T-helper 9 cell (primary cell): Measurements from ENCODE around the gene IL1RAPL2.
"Not testable (repeated sequence)": the region's sequence is repeated elsewhere in the genome, so short reads cannot be mapped to it uniquely, and the experiment has no call there.

Source experiments
- DNase-seq: peaks from one replicate; pipeline ENCODE4 v3.0.0-alpha.2; 2020

The IL1RAPL2 gene

GRCh38 chrX:104677517-104677916, 111.5 kb downstream of the IL1RAPL2 start:
- not testable (repeated sequence) for DNase-seq

GRCh38 chrX:104679175-104679574, 113.2 kb downstream of the IL1RAPL2 start:
- no peak for DNase-seq

GRCh38 chrX:104681214-104681613, 115.2 kb downstream of the IL1RAPL2 start:
- no peak for DNase-seq

- no peak for DNase-seq
Measured at GRCh38 chrX:104684077-104684476, 118.1 kb downstream of the IL1RAPL2 start.

- DNase-seq = no peak
Measured at GRCh38 chrX:104695593-104695992, 129.6 kb downstream of the IL1RAPL2 start.

GRCh38 chrX:104696667-104697066, 130.7 kb downstream of the IL1RAPL2 start:
- DNase-seq = no peak

GRCh38 chrX:104697294-104697693, 131.3 kb downstream of the IL1RAPL2 start:
- DNase-seq = no peak

- no peak for DNase-seq
Measured at GRCh38 chrX:104707042-104707441, 141.0 kb downstream of the IL1RAPL2 start.

GRCh38 chrX:104707572-104707971, 141.6 kb downstream of the IL1RAPL2 start:
- no peak for DNase-seq

- DNase-seq = no peak
Measured at GRCh38 chrX:104712515-104712914, 146.5 kb downstream of the IL1RAPL2 start.

- DNase-seq = no peak
Measured at GRCh38 chrX:104721854-104722253, 155.9 kb downstream of the IL1RAPL2 start.

GRCh38 chrX:104728456-104728855, 162.5 kb downstream of the IL1RAPL2 start:
- DNase-seq = no peak

- no peak for DNase-seq
Measured at GRCh38 chrX:104742355-104742754, 176.4 kb downstream of the IL1RAPL2 start.

- no peak for DNase-seq
Measured at GRCh38 chrX:104745152-104745551, 179.2 kb downstream of the IL1RAPL2 start.

GRCh38 chrX:104749951-104750610, 184.1 kb downstream of the IL1RAPL2 start:
- DNase-seq = no peak

GRCh38 chrX:104762641-104763040, 196.6 kb downstream of the IL1RAPL2 start:
- DNase-seq = no peak

GRCh38 chrX:104789784-104790183, 223.8 kb downstream of the IL1RAPL2 start:
- DNase-seq = no peak

GRCh38 chrX:104795804-104796203, 229.8 kb downstream of the IL1RAPL2 start:
- no peak for DNase-seq

GRCh38 chrX:104803219-104803618, 237.2 kb downstream of the IL1RAPL2 start:
- no peak for DNase-seq

- DNase-seq = no peak
Measured at GRCh38 chrX:104806346-104806745, 240.3 kb downstream of the IL1RAPL2 start.

- no peak for DNase-seq
Measured at GRCh38 chrX:104833401-104833800, 267.4 kb downstream of the IL1RAPL2 start.

- DNase-seq = no peak
Measured at GRCh38 chrX:104842646-104843045, 276.6 kb downstream of the IL1RAPL2 start.

GRCh38 chrX:104852241-104852640, 286.2 kb downstream of the IL1RAPL2 start:
- DNase-seq = no peak

- no peak for DNase-seq
Measured at GRCh38 chrX:104854188-104854587, 288.2 kb downstream of the IL1RAPL2 start.

GRCh38 chrX:104854790-104855340, 288.9 kb downstream of the IL1RAPL2 start:
- DNase-seq = no peak
